DOHH2 (cell line): ENCODE measurements around the gene MBTPS1.

Experiments
- H3F3A ChIP-seq: fragments of 200-600 bp; sonication (generic), shearing (Covaris generic); 2 replicates; pipeline ENCODE4 v1.6.0; 2016; ENCODE audit warnings: antibody characterized with exemption, mild to moderate bottlenecking; ENCODE audit not compliant: control insufficient read depth, insufficient read depth
- H3K27ac ChIP-seq: fragments of 200-600 bp; sonication (generic); 2 replicates; pipeline ENCODE4 v1.5.1; 2014; ENCODE audit warnings: low read depth, mild to moderate bottlenecking, low read length, moderate library complexity
- H3K27me3 ChIP-seq: fragments of 200-600 bp; sonication (generic); 2 replicates; pipeline ENCODE4 v1.6.1; 2014; ENCODE audit warnings: mild to moderate bottlenecking, low read length, mixed read lengths; ENCODE audit not compliant: control insufficient read depth
- H3K36me3 ChIP-seq: fragments of 200-600 bp; sonication (generic); 2 replicates; pipeline ENCODE4 v1.6.1; 2014; ENCODE audit warnings: mild to moderate bottlenecking, low read length, moderate library complexity, mixed read lengths; ENCODE audit not compliant: control insufficient read depth
- H3K4me1 ChIP-seq: fragments of 200-600 bp; sonication (generic); 2 replicates; pipeline ENCODE4 v1.6.1; 2014; ENCODE audit warnings: mild to moderate bottlenecking, low read length, mixed read lengths; ENCODE audit not compliant: control insufficient read depth
- H3K4me2 ChIP-seq: fragments of 200-600 bp; sonication (generic); 2 replicates; pipeline ENCODE4 v1.6.0; 2014; ENCODE audit warnings: mild to moderate bottlenecking, low read length, moderate library complexity
- H3K4me3 ChIP-seq: fragments of 200-600 bp; sonication (generic); 2 replicates; pipeline ENCODE4 v1.5.1; 2014; ENCODE audit warnings: mild to moderate bottlenecking, low read length, mixed read lengths
- H3K79me2 ChIP-seq: fragments of 200-600 bp; sonication (generic); 2 replicates; pipeline ENCODE4 v1.6.1; 2014; ENCODE audit warnings: mild to moderate bottlenecking, low read length, mixed read lengths; ENCODE audit not compliant: control insufficient read depth
- H3K9me2 ChIP-seq: fragments of 200-600 bp; sonication (generic); replicated peaks from 2 replicates; pipeline ENCODE4 v1.6.1; 2014; ENCODE audit warnings: mild to moderate bottlenecking, low read length, mixed read lengths; ENCODE audit not compliant: control insufficient read depth
- H3K9me3 ChIP-seq: fragments of 200-600 bp; sonication (generic); 2 replicates; pipeline ENCODE4 v1.6.1; 2014; ENCODE audit warnings: antibody characterized with exemption, low read length, mixed read lengths; ENCODE audit not compliant: control insufficient read depth, insufficient read depth
- H4K20me1 ChIP-seq: fragments of 200-600 bp; sonication (generic); 2 replicates; pipeline ENCODE4 v1.6.0; 2014; ENCODE audit warnings: low read depth, mild to moderate bottlenecking, antibody characterized with exemption, low read length, moderate library complexity; ENCODE audit not compliant: control insufficient read depth, insufficient read depth
- CTCF ChIP-seq: fragments of 200-600 bp; sonication (generic); IDR thresholded peaks from one replicate; pipeline ENCODE4 v1.5.1; 2014; ENCODE audit warnings: antibody characterized with exemption, mild to moderate bottlenecking, low read depth, low read length; ENCODE audit not compliant: poor library complexity, severe bottlenecking
- EZH2phosphoT487 ChIP-seq: fragments of 200-600 bp; sonication (generic); IDR thresholded peaks from 2 replicates; pipeline ENCODE4 v1.6.1; 2017; ENCODE audit warnings: borderline replicate concordance, mild to moderate bottlenecking, antibody characterized with exemption, low read length, moderate library complexity, mixed read lengths

MBTPS1 gene

GRCh38 chr16:84155771-84156170 is 39.0 kb upstream of the MBTPS1 start:
- H3K79me2 ChIP-seq = no peaks in the 10 kb centered on the region
- H3K27me3 ChIP-seq = peaks cover 24% of the 10 kb centered on the region
- no peak overlapping the region for H3K27ac ChIP-seq
- no peaks in the 10 kb centered on the region for H4K20me1 ChIP-seq
- no peaks in the 10 kb centered on the region for H3K4me1 ChIP-seq
- H3K9me3 ChIP-seq = no peaks in the 10 kb centered on the region
- no peak overlapping the region for H3K4me2 ChIP-seq
- H3F3A ChIP-seq = no peaks in the 10 kb centered on the region
- no peak for TF ChIP-seq CTCF
- H3K9me2 ChIP-seq = no peaks in the 10 kb centered on the region
- H3K36me3 ChIP-seq = no peaks in the 10 kb centered on the region
- no peak overlapping the region for H3K4me3 ChIP-seq

GRCh38 chr16:84155226-84155625 is 38.5 kb upstream of the MBTPS1 start:
- TF ChIP-seq EZH2phosphoT487 (no peak), CTCF (no peak)
- H3K36me3 ChIP-seq = no peaks in the 10 kb centered on the region
- H3K4me3 ChIP-seq = no peak overlapping the region
- H3K79me2 ChIP-seq = no peaks in the 10 kb centered on the region
- H3K9me2 ChIP-seq = no peaks in the 10 kb centered on the region
- H4K20me1 ChIP-seq = no peaks in the 10 kb centered on the region
- no peaks in the 10 kb centered on the region for H3K9me3 ChIP-seq
- peaks cover 24% of the 10 kb centered on the region for H3K27me3 ChIP-seq
- H3K4me1 ChIP-seq = no peaks in the 10 kb centered on the region
- H3F3A ChIP-seq = no peaks in the 10 kb centered on the region
- H3K4me2 ChIP-seq = no peak overlapping the region
- no peak overlapping the region for H3K27ac ChIP-seq

GRCh38 chr16:84153660-84154214 is 37.0 kb upstream of the MBTPS1 start:
- Histone ChIP-seq H3K4me2 (no peak overlapping the region), H3K4me3 (no peak overlapping the region), H3K4me1 (no peaks in the 10 kb centered on the region), H3K79me2 (no peaks in the 10 kb centered on the region), H3K27ac (no peak overlapping the region), H3K27me3 (peaks cover 11% of the 10 kb centered on the region), H3F3A (no peaks in the 10 kb centered on the region), H3K9me3 (no peaks in the 10 kb centered on the region), H4K20me1 (no peaks in the 10 kb centered on the region), H3K36me3 (no peaks in the 10 kb centered on the region), H3K9me2 (no peaks in the 10 kb centered on the region)
- TF ChIP-seq CTCF (no peak), EZH2phosphoT487 (no peak)

- no peak overlapping the region for H3K27ac ChIP-seq
- H3K36me3 ChIP-seq = no peaks in the 10 kb centered on the region
- H3K4me2 ChIP-seq = no peak overlapping the region
- no peaks in the 10 kb centered on the region for H3K4me1 ChIP-seq
- no peaks in the 10 kb centered on the region for H4K20me1 ChIP-seq
- no peaks in the 10 kb centered on the region for H3K79me2 ChIP-seq
- no peaks in the 10 kb centered on the region for H3F3A ChIP-seq
- peaks cover 4% of the 10 kb centered on the region; the same call in 1 of the 2 replicates for H3K27me3 ChIP-seq
- H3K9me3 ChIP-seq = no peaks in the 10 kb centered on the region
- H3K9me2 ChIP-seq = no peaks in the 10 kb centered on the region
- H3K4me3 ChIP-seq = no peak overlapping the region
- no peak for TF ChIP-seq CTCF
- TF ChIP-seq EZH2phosphoT487 = no peak
Measured at GRCh38 chr16:84150926-84151325, 34.2 kb upstream of the MBTPS1 start.
